Omental fat pad (tissue), 4 donors: ENCODE data around the gene GPHB5. TPM values are rescaled to one million over a fixed set of nuclear protein-coding genes. Genes with fewer than 3 reads are reported as not detected.

Experiments used
- ATAC-seq: fragments of 150-250 bp; one replicate; pipeline ENCODE4 v1.9.1; 2016; ENCODE audit warnings: mild to moderate bottlenecking, moderate library complexity; ENCODE audit not compliant: low FRiP score
- DNase-seq: peaks from one replicate; pipeline ENCODE4 v3.0.0-alpha.2; 2019; ENCODE audit warnings: low spot score
- CTCF ChIP-seq, 3 donors: fragments of 450-650 bp; IDR thresholded peaks; one replicate each; pipeline ENCODE4 v1.5.1; 2016 to 2017; ENCODE audit warnings: antibody characterized with exemption in 3 of 3, mild to moderate bottlenecking in 3 of 3, moderate library complexity in 2 of 3
- total RNA-seq, 4 donors: library from RNA; depleted of rRNA; stranded (reverse); fragments of >200 nt; gene quantifications; one replicate each; pipeline ENCODE4 v1.1.0, GENCODE V29; 2016

The GPHB5 gene
- total RNA-seq = not detected

- no peak for TF ChIP-seq CTCF (IDR thresholded peaks at IDR 0.05)
- DNase-seq = no peak
- ATAC-seq = no peak
Measured at GRCh38 chr14:63318835-63319234, at the start of gene GPHB5. Gene GPHB5, minus strand, starts transcription at chr14:63318935. Its CDS starts 1,086 bp downstream, at chr14:63317849.

GRCh38 chr14:63367742-63368364 is 49.1 kb upstream of the GPHB5 start:
- ATAC-seq (no peak), DNase-seq (no peak)
- TF ChIP-seq CTCF (IDR thresholded peaks at IDR 0.05) = no peak

- ATAC-seq = no peak
- no peak for DNase-seq
- no peak for TF ChIP-seq CTCF (IDR thresholded peaks at IDR 0.05)
Measured at GRCh38 chr14:63362389-63362819, 43.7 kb upstream of the GPHB5 start.

GRCh38 chr14:63361790-63362189 is 43.1 kb upstream of the GPHB5 start:
- TF ChIP-seq CTCF (IDR thresholded peaks at IDR 0.05) = no peak
- no peak for DNase-seq

GRCh38 chr14:63357841-63358240 is 39.1 kb upstream of the GPHB5 start:
- DNase-seq (no peak), ATAC-seq (no peak)
- no peak for TF ChIP-seq CTCF (IDR thresholded peaks at IDR 0.05)

More at GRCh38 chr14:63361790-63362189, 43.1 kb upstream of the GPHB5 start:
- ATAC-seq = no peak

GRCh38 chr14:63345826-63346225 is 27.1 kb upstream of the GPHB5 start:
- DNase-seq (no peak), ATAC-seq (no peak)

More at GRCh38 chr14:63345826-63346225, 27.1 kb upstream of the GPHB5 start:
- TF ChIP-seq CTCF (IDR thresholded peaks at IDR 0.05) = no peak
